ENCODE measurements around the gene CACNA2D3. TPM values are rescaled to one million over a fixed set of nuclear protein-coding genes. Genes with fewer than 3 reads are reported as not detected.

Gene CACNA2D3
- total RNA-seq, 4 donors from 2014 or later, result 0.83 to 5.0 (median 2.5) TPM

GRCh38 chr3:54949491-54950044 is 827.2 kb downstream of the CACNA2D3 start:
- intact Hi-C loops (cut with DNase I; ENCODE audit: low total_unique reads), result no loop called here

GRCh38 chr3:54950391-54951003 is 828.1 kb downstream of the CACNA2D3 start:
- no peak for TF ChIP-seq POLR2A (IDR thresholded peaks at IDR 0.05)
- TF ChIP-seq CTCF (IDR thresholded peaks at IDR 0.05), result no peak
- Histone ChIP-seq H3K9me3 (no peaks in the 10 kb centered on the region), H3K4me3 (no peak overlapping the region), H3K36me3 (no peaks in the 10 kb centered on the region), H3K27me3 (no peaks in the 10 kb centered on the region), H3K27ac (no peak overlapping the region), H3K4me1 (no peaks in the 10 kb centered on the region)
- DNase-seq, result no peak
- intact Hi-C loops (cut with DNase I; ENCODE audit: low total_unique reads), result no loop called here

More at GRCh38 chr3:54949491-54950044, 827.2 kb downstream of the CACNA2D3 start:
- Histone ChIP-seq H3K36me3 (no peaks in the 10 kb centered on the region), H3K4me1 (no peaks in the 10 kb centered on the region), H3K9me3 (no peaks in the 10 kb centered on the region), H3K4me3 (no peak overlapping the region), H3K27me3 (no peaks in the 10 kb centered on the region), H3K27ac (no peak overlapping the region)
- DNase-seq, result no peak
- TF ChIP-seq POLR2A (IDR thresholded peaks at IDR 0.05), result no peak
- no peak for TF ChIP-seq CTCF (IDR thresholded peaks at IDR 0.05)

- Histone ChIP-seq H3K4me3 (no peak overlapping the region), H3K36me3 (no peaks in the 10 kb centered on the region), H3K27me3 (no peaks in the 10 kb centered on the region), H3K4me1 (no peaks in the 10 kb centered on the region), H3K27ac (no peak overlapping the region), H3K9me3 (no peaks in the 10 kb centered on the region)
- no peak for TF ChIP-seq POLR2A (IDR thresholded peaks at IDR 0.05)
- peak; percentile 52 to 67 (median 60) for TF ChIP-seq CTCF (IDR thresholded peaks at IDR 0.05)
- peak; percentile 73 to 75 for DNase-seq
- intact Hi-C loops (cut with DNase I; ENCODE audit: low total_unique reads), result no loop called here
Measured at GRCh38 chr3:54951405-54951804, 829.1 kb downstream of the CACNA2D3 start.

- no peak overlapping the region for H3K27ac ChIP-seq
- intact Hi-C loops (cut with DNase I; ENCODE audit: low total_unique reads), result no loop called here
- no peaks in the 10 kb centered on the region for H3K27me3 ChIP-seq
- H3K36me3 ChIP-seq, result no peaks in the 10 kb centered on the region
- no peak for TF ChIP-seq CTCF (IDR thresholded peaks at IDR 0.05)
- no peak overlapping the region for H3K4me3 ChIP-seq
- no peaks in the 10 kb centered on the region for H3K4me1 ChIP-seq
- no peak for DNase-seq
- H3K9me3 ChIP-seq, result no peaks in the 10 kb centered on the region
Measured at GRCh38 chr3:54954022-54954421, 831.7 kb downstream of the CACNA2D3 start.

GRCh38 chr3:54954521-54954920 is 832.2 kb downstream of the CACNA2D3 start:
- no peak for DNase-seq
- H3K9me3 ChIP-seq, result no peaks in the 10 kb centered on the region
- no peak overlapping the region for H3K27ac ChIP-seq
- intact Hi-C loops (cut with DNase I; ENCODE audit: low total_unique reads), result no loop called here
- H3K4me3 ChIP-seq, result no peak overlapping the region
- H3K36me3 ChIP-seq, result no peaks in the 10 kb centered on the region
- TF ChIP-seq POLR2A (IDR thresholded peaks at IDR 0.05) (no peak), CTCF (IDR thresholded peaks at IDR 0.05) (no peak)
- H3K4me1 ChIP-seq, result no peaks in the 10 kb centered on the region
- H3K27me3 ChIP-seq, result no peaks in the 10 kb centered on the region

Data from uterus (tissue), 4 donors.